Panc1 (cell line): ENCODE measurements around the gene TAS2R60.

Experiments used
- CTCF ChIP-seq: fragments of 450-650 bp; IDR thresholded peaks from 2 replicates; pipeline ENCODE4 v1.5.1; 2017; ENCODE audit warnings: mild to moderate bottlenecking
- POLR2AphosphoS5 ChIP-seq: IDR thresholded peaks from 2 replicates; pipeline ENCODE4 v1.6.1; 2012; ENCODE audit warnings: mild to moderate bottlenecking, low read depth, low read length, moderate library complexity
- REST ChIP-seq, 2 experiments: IDR thresholded peaks; 2 replicates each; pipeline ENCODE4 v1.6.1; 2011 to 2012; ENCODE audit warnings: low read depth in 2 of 2, control low read depth in 1 of 2, low read length in 1 of 2, mild to moderate bottlenecking in 1 of 2, moderate library complexity in 1 of 2; ENCODE audit not compliant: insufficient read depth in 1 of 2
- TCF7L2 ChIP-seq: IDR thresholded peaks from 2 replicates; pipeline ENCODE4 v1.6.1; 2011; ENCODE audit warnings: mild to moderate bottlenecking, low read depth, low read length, inconsistent platforms

- TF ChIP-seq REST (IDR thresholded peaks at IDR 0.05; ENCODE audit: insufficient read depth in 1 of 2, low read depth in 2 of 2, low read length in 1 of 2) (no peak), POLR2AphosphoS5 (no peak), CTCF (no peak), TCF7L2 (no peak)
Measured at GRCh38 chr7:143455491-143455890, 12.2 kb downstream of the TAS2R60 start.
